HG03565 (cell line): ENCODE results near the gene TRMT44.
A peak's percentile ranks its signal among the peaks of the same experiment; 100 is the strongest.

ENCODE experiments used
- ATAC-seq: cut with Tn5 transposase; IDR thresholded peaks from one replicate; pipeline ENCODE4 v1.9.1; 2021; ENCODE audit warnings: mild to moderate bottlenecking, moderate library complexity; ENCODE audit not compliant: unreplicated experiment

Gene TRMT44

GRCh38 chr4:8465615-8466611 is 25.3 kb downstream of the TRMT44 start:
- no peak for ATAC-seq

GRCh38 chr4:8467016-8467415 is 26.4 kb downstream of the TRMT44 start:
- no peak for ATAC-seq

GRCh38 chr4:8468746-8469535 is 28.4 kb downstream of the TRMT44 start:
- peak; percentile 59 for ATAC-seq

GRCh38 chr4:8469550-8469949 is 29.0 kb downstream of the TRMT44 start:
- no peak for ATAC-seq

GRCh38 chr4:8470451-8471024 is 30.0 kb downstream of the TRMT44 start:
- ATAC-seq, result no peak

GRCh38 chr4:8471211-8471875 is 30.8 kb downstream of the TRMT44 start:
- ATAC-seq, result no peak

GRCh38 chr4:8472158-8472688 is 31.6 kb downstream of the TRMT44 start:
- no peak for ATAC-seq

GRCh38 chr4:8472689-8473197 is 32.2 kb downstream of the TRMT44 start:
- ATAC-seq, result no peak

- ATAC-seq, result no peak
Measured at GRCh38 chr4:8473198-8473919, 32.8 kb downstream of the TRMT44 start.

GRCh38 chr4:8473920-8474590 is 33.5 kb downstream of the TRMT44 start:
- no peak for ATAC-seq

GRCh38 chr4:8474856-8475255 is 34.3 kb downstream of the TRMT44 start:
- ATAC-seq, result no peak

- ATAC-seq, result no peak
Measured at GRCh38 chr4:8475751-8476575, 35.4 kb downstream of the TRMT44 start.

GRCh38 chr4:8477095-8477635 is 36.6 kb downstream of the TRMT44 start:
- ATAC-seq, result no peak

GRCh38 chr4:8477676-8478075 is 37.1 kb downstream of the TRMT44 start:
- ATAC-seq, result no peak

- no peak for ATAC-seq
Measured at GRCh38 chr4:8478371-8478770, 37.8 kb downstream of the TRMT44 start.

GRCh38 chr4:8478801-8479744 is 38.5 kb downstream of the TRMT44 start:
- ATAC-seq, result no peak

- no peak for ATAC-seq
Measured at GRCh38 chr4:8480221-8480620, 39.6 kb downstream of the TRMT44 start.
